GM19463 (cell line): ENCODE measurements around the gene CMTM3.
"Not testable (repeated sequence)": the region's sequence is repeated elsewhere in the genome, so short reads cannot be mapped to it uniquely, and the experiment has no call there.

Experiments
- ATAC-seq: cut with Tn5 transposase; IDR thresholded peaks from one replicate; pipeline ENCODE4 v1.9.1; 2021; ENCODE audit warnings: mild to moderate bottlenecking, moderate library complexity; ENCODE audit not compliant: unreplicated experiment

Gene CMTM3

GRCh38 chr16:66658860-66659190, 54.3 kb downstream of the CMTM3 start:
- no peak for ATAC-seq

- ATAC-seq: no peak
These were observed 56.1 kb downstream of the CMTM3 start for GRCh38 chr16:66660422-66661209.

GRCh38 chr16:66661210-66661560, 56.7 kb downstream of the CMTM3 start:
- no peak for ATAC-seq

GRCh38 chr16:66661671-66662346, 57.3 kb downstream of the CMTM3 start:
- ATAC-seq: not testable (repeated sequence)

GRCh38 chr16:66662445-66663194, 58.1 kb downstream of the CMTM3 start:
- ATAC-seq: no peak
